GM21526 (cell line): Measurements from ENCODE around the gene PTGES2.
"Not testable (repeated sequence)": the region's sequence is repeated elsewhere in the genome, so short reads cannot be mapped to it uniquely, and the experiment has no call there.

Experiments
- ATAC-seq: cut with Tn5 transposase; IDR thresholded peaks from one replicate; pipeline ENCODE4 v1.9.1; 2021; ENCODE audit warnings: moderate library complexity; ENCODE audit not compliant: unreplicated experiment, low FRiP score

The PTGES2 gene

DNA sequence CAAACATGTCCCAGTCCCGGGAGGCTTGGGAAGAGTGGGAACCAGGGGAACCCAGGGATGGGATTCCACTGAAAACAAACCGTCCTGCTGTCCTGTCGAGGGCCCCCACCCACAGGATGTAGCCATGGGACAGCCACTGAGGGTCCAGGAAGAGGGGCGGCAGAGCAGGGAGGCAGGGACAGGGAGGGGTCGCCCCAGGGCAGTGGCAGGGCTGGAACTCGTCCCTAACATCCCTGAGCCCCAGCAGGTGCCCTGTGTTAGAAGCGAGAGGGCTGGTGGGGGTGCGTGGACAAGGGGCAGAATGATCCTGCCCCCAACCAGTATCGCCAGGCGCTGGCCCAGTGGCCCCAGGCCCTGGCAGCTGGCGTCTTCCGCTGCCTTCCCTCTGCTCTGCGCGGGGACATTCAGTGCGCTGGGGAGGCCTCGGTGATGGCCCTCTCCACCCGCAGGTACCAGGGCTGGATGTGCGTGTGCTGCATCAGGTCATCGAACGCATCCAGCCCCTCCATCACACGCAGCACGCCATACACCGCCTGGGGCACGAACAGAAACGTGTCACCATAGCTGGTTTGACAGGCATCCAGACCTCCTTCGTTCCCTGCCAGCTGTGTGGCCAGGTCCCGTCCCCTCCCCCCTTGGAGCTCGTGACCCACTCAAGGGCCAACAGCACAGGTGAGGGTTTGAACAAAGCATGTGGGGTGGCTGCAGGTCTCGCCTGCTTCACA is 6.6 kb downstream of the PTGES2 start:
- no peak for ATAC-seq

DNA sequence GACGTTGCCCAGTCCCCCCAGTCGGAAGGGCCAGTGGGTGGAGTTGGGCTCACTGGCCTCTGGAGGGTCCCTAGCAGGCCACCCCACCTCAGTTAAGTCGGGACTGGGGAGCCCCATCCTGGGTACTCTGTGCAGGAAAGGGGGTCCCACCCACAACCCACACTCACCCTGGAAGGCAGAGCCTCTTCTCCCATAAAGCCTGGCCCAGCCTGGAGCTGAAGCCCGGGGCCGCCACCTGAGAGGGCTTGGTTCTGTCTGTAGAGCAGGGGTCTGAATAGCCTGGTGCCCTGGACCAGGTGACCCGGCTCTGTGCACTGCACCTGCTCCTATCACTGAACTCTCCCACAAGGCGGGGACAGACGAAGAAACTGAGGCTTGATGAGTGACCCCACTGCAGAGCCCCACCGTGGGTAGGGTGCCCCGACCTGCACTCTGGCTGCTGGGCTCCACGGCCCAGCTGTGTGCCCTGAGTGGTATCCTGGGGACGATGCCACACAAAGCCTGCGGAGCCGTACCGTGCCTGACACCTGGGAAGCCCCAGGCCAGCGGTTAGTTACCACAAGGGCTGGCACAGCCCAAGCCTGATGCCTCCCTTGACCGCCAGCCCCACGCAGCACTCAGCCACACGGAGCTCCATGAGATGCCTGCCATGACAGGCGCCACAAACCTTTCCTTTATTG is 7.3 kb downstream of the PTGES2 start:
- ATAC-seq = no peak

DNA sequence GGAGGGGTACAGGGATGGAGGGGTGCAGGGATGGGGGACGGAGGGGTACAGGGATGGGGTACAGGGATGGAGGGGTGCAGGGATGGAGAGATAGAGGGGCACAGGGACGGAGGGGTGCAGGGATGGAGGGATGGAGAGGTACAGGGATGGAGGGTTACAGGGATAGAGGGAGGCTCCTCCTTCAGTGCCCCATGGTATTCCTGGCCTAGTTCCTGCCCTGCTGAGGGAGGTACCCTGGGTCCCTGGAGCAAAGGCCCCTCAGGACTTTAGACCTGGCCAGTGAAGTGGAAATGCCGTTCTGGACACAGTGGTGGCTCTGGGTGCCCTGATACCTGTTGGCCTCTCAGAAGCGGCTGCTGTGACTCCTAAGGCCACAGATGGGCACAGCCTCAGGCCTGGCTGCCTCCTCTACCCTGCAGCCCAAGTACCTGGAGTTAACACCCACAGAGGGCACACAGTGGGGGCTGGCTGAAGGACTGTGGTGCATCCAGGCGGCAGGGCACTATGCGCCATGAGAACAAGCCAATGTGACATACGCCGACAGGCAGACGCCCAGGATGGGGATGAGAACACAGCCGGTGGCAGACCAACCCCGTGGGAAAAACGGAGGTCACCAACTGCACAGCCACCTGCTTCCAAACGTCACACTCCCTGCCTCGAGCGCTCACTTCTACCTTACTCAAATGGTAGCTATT is 8.4 kb downstream of the PTGES2 start:
- no peak for ATAC-seq

DNA sequence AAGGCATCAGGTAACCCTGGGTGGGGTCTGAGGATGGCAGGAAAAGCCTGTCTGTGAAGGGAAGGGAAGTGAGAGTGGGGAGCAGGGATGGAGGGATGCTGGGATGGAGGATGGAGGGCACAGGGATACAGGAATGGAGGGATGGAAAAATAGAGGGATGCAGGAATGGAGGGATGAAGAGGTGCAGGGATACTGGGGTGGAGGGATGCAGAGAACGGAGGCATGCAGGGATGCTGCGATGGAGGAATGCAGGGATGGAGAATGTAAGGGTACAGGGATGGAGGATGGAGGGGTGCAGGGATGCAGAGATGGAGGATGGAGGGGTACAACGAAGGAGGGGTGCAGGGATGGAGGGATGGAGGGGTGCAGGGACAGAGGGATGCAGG is 9.1 kb downstream of the PTGES2 start:
- ATAC-seq = no peak

DNA sequence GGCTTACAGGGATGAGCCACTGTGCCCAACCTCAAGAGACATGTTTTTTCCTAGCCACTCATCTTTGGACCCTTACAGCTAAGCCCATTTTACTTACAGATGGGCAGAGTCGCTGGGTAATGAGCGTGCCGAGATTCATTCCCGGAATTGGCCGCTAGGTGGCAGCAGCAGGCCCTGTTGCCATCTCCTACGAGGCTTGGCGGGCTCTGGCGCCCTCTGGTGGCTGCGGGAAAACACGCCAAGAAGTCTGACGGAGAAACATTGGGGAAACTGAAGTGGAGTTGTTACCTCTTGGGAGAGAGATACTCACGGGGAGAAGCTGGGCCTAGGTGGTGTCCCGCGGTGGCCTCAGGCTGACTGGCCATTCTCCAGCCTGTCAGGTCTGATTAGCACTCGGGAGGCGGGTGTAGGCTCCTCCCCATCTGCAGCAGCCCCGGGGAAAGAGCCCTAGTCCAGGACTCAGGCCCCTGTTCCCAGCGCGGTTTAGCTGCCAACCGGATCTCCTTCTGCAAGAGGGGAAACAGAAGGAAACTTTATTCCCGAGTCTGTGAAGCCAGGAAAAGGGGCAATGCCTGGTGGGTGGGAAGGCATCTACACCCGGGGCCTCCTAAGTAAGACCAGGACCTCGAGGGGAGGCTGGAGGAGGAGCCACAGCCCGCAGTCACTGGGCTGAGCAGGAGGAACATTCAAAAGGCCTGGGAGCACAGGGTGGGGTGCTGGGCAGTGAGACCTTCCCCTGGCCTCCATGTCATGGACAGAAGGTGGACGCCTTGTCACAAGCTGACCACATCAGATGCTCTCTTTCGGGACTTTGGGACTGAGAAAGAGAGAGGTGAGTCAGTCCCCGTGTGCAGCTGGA is 9.7 kb downstream of the PTGES2 start:
- ATAC-seq = no peak

DNA sequence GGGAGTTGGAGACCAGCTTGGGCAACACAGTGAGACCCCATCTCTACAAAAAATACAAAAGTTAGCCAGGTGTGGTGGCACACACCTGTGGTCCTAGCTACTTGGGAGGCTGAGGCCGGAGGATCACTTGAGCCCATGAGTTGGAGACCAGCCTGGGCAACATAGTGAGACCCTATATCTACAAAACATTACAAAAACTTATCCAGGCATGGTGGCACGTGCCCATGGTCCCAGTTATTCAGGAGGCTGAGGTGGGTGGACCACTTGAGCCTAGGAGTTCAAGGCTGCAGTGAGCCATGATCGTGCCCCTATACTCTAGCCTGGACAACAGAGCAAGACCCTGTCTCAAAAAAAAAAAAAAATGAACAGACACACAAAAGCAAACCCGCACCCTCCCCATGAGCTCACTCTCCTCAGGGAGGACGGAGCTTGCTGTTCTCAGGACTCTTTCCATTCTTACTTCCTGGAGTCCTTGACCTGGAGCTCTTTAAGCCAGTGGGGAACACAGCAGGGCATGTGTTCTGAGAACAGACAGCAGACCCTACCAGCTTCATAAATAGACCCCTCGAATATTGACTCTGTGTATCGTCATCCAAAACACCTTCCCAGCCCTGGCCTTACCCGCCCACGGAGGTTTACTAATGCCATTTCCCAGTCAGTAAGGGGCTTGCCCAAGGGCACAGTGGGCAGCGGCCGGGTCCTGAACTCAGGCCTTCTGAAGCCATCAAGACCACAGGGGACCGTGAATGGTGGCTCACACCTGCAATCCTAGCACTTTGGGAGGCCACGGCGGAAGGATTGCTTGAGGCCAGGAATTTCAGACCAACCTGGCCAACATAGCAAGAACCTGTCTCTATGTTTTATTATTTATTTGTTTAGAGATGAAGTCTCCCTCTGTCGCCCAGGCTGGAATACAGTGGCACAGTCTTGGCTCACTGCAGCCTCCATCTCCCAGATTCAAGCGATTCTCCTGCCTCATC is 11.1 kb downstream of the PTGES2 start:
- no peak for ATAC-seq

DNA sequence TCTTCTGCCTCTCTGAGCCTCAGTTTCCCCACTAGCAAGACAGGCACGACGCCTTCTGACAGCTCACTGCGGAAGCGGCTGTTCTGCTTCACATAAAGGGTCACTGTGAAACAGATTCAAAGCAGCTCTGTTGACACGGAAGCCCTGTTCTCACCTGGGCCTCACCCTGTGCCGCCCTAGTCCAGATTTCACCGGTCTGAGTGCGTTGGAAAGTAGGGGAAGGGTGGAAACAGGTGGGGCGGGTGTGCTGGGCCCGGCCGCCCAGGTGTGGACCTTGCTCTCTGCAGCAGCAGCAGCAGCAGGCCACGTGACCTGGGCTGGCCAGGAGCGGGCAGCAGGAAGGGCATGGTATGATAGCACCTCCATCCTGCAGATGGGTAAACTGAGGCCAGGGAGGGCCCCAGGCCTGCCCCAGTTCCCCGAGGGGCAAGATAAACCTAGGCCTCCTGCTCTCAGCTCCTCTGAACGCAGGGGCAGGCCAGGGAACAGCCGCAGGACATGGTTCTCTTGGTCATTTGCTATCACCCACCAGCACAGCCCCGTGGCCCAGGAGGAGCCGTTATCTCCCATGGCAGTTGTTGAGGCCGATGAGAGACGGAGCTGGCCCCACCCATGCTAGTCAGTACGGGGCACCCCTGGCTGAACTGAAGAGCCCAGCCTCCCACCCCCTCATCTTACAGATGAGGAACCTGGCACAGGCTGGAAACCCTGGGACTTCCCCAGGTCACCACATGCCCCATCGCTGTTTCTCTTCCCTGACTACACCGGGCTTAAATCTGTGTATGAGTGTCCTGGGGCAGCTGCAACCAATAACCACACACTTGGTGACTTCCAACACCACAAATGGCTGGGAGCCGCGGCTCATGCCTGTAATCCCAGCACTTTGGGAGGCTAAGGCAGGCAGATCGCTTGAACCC is 12.1 kb downstream of the PTGES2 start:
- ATAC-seq = no peak

DNA sequence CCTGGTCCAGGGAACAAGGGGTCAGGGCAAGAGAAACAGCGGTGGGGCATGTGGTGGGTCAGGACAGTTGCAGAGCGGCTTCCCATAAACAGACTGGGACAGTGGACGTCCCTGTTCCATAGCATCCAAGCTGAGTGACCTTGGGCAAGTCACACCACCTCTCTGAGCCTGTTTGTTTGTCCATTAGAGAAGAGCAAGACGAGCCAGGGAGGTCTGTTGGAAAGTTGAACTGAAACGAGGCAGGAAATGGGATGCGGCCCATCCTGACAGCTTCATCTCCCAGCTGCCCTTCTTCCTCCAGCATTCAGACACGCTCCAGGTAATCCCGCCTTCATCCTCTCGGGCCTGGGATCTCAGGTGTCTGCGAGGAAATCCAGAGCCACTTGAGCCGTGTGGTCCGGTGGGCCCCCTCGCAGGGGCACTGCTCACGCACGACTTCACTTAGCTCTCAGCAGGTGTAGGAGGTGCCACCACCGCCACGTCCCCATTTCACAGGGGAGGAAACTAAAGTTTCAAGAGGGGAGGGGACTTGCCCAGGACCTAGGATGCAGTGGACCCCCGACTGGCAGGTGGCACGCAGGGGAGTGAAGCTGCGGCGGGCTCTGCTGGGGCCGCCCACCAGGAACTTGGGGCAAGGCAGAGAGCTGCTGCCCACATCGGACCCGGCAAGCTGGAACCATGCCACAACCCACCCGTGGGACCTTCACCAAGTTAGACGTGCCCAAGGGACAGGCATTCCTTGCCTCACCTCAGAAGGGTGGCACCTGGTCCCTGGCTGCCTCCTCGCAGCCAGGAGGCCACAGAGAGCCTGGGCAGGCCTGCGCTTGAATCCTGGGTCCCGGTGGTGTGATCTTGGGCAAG is 13.0 kb downstream of the PTGES2 start:
- ATAC-seq = no peak

DNA sequence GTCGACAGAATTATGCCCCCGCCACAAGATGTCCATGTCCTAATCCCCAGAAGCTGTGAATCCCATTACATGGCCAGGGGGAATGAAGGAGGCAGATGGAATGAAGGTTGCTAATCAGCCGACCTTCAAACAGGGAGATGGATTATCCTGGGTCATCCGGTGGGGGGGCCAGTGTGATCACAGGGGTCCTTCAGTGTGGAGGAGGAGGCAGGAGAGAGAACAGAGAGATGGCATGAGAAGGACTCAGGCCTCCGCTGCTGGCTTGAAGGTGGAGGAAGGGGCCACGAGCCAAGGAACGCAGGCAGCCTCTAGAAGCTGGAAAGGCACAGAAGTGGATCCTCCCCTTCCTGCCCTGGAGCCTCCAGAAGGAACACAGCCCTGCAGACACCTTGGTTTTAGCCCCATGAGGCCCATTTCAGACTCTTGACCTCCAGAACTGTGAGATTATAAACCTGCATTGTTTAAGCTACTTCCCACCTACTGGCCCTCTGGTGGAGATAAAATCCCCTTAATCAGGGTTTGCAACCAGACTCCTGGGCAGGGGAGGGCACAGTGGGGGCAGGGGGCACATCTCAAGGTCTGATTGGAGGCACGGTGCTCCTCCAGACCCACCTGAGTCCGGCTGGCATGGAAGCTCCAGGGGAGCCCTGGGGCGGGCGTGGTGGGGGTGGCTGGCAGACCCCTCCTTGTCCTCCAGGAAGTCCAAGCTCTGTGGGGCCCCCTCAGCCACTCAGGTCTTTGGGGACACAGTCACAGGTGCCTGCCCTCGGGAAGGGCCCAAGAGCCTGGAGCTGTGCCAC is 13.8 kb downstream of the PTGES2 start:
- ATAC-seq = no peak

DNA sequence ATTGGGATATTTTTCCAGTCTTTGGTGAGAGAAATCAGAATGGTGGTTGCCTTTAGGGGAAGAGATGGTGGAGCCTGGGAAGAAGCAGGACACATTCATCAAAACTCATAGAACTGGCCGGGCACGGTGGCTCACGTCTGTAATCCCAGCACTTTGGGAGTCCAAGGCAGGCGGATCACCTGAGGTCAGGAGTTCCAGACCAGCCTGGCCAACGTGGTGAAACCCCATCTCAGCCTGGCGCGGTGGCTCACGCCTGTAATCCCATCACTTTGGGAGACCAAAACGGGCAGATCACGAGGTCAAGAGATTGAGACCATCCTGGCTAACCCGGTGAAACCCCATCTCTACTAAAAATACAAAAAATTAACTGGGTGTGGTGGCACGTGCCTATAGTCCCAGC is 15.8 kb downstream of the PTGES2 start:
- not testable (repeated sequence) for ATAC-seq

DNA sequence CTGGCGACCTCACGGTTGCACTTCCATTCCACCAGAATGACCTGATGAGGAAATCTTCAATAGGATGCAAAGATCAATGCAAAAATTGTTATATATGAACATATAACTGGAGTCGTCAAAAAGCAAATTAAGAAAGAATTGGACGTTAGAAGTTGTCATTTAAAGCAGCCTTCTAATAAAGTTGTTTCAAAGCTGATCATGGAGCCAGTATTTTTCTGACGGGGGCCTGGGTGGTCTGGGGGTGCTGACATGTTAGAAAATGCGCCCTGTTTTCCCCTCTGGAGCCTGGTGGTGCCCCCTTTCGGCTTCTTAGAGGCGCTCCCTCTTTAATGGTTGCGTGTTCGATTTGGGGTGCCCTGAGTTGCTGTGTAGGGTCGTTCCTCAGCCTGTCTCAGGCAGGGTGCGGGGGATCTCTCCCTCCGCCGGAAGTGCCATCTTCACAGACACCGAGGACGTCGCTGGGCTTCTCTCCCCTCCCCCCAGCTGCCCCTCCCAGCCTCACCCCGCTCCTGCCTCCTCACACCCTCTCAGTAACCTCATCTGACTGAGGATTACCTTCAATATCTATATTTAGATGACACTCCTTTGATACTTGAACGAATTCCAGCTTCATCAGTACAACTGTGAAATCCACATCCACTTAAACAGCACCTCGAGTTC is 18.3 kb downstream of the PTGES2 start:
- ATAC-seq = no peak

DNA sequence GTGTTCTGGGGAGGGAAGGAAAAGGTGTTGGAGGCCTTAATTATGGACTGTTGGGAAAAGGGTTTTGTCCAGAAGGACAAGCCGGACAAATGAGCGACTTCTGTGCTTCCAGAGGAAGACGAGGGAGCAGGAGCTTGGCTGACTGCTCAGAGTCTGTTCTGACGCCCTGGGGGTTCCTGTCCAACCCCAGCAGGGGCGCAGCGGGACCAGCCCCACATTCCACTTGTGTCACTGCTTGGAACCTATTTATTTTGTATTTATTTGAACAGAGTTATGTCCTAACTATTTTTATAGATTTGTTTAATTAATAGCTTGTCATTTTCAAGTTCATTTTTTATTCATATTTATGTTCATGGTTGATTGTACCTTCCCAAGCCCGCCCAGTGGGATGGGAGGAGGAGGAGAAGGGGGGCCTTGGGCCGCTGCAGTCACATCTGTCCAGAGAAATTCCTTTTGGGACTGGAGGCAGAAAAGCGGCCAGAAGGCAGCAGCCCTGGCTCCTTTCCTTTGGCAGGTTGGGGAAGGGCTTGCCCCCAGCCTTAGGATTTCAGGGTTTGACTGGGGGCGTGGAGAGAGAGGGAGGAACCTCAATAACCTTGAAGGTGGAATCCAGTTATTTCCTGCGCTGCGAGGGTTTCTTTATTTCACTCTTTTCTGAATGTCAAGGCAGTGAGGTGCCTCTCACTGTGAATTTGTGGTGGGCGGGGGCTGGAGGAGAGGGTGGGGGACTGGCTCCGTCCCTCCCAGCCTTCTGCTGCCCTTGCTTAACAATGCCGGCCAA is 19.1 kb downstream of the PTGES2 start:
- ATAC-seq = no peak

DNA sequence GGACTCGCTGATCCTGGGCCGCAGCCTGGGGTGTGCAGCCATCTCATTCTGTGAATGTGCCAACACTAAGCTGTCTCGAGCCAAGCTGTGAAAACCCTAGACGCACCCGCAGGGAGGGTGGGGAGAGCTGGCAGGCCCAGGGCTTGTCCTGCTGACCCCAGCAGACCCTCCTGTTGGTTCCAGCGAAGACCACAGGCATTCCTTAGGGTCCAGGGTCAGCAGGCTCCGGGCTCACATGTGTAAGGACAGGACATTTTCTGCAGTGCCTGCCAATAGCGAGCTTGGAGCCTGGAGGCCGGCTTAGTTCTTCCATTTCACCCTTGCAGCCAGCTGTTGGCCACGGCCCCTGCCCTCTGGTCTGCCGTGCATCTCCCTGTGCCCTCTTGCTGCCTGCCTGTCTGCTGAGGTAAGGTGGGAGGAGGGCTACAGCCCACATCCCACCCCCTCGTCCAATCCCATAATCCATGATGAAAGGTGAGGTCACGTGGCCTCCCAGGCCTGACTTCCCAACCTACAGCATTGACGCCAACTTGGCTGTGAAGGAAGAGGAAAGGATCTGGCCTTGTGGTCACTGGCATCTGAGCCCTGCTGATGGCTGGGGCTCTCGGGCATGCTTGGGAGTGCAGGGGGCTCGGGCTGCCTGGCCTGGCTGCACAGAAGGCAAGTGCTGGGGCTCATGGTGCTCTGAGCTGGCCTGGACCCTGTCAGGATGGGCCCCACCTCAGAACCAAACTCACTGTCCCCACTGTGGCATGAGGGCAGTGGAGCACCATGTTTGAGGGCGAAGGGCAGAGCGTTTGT is 19.9 kb downstream of the PTGES2 start:
- no peak for ATAC-seq

DNA sequence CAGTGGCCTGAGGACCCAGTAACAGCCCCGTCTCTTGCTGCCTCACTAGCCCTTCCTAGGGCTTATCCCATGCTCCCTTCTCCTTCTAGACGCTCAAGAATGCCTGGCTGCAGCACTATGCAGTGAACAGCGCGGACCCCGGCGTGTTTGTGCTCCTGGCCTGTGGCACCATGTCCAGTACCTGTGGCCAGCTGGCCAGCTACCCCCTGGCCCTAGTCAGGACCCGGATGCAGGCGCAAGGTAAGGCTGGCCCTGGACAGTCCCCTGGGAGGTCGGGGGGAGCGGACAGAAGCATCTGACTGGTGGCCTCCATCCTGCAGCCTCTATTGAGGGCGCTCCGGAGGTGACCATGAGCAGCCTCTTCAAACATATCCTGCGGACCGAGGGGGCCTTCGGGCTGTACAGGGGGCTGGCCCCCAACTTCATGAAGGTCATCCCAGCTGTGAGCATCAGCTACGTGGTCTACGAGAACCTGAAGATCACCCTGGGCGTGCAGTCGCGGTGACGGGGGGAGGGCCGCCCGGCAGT is 20.5 kb downstream of the PTGES2 start:
- no peak for ATAC-seq
